ENCODE measurements around the gene NKX2-8.
"Not testable (repeated sequence)": the region's sequence is repeated elsewhere in the genome, so short reads cannot be mapped to it uniquely, and the experiment has no call there.

The NKX2-8 gene

GRCh38 chr14:36553656-36554260 lies 28.7 kb downstream of the NKX2-8 start:
- peak; percentile 47; the same call in 1 of the 2 replicates for TF ChIP-seq CTCF (IDR thresholded peaks at IDR 0.05; ENCODE audit: low read depth, low read length)
- H3K4me3 ChIP-seq (ENCODE audit: low read depth, low read length), result no peak overlapping the region

GRCh38 chr14:36550899-36551298 lies 31.5 kb downstream of the NKX2-8 start:
- TF ChIP-seq CTCF (IDR thresholded peaks at IDR 0.05; ENCODE audit: low read depth, low read length), result no peak

GRCh38 chr14:36544280-36544679 lies 38.1 kb downstream of the NKX2-8 start:
- not testable (repeated sequence) for H3K4me3 ChIP-seq (ENCODE audit: low read depth, low read length)

More at GRCh38 chr14:36550899-36551298, 31.5 kb downstream of the NKX2-8 start:
- no peak overlapping the region for H3K4me3 ChIP-seq (ENCODE audit: low read depth, low read length)

- no peak for TF ChIP-seq CTCF (IDR thresholded peaks at IDR 0.05; ENCODE audit: low read depth, low read length)
Measured at GRCh38 chr14:36538051-36538450, 44.4 kb downstream of the NKX2-8 start.

More at GRCh38 chr14:36538051-36538450, 44.4 kb downstream of the NKX2-8 start:
- H3K4me3 ChIP-seq (ENCODE audit: low read depth, low read length), result no peak overlapping the region
